AG09319 (cell line): ENCODE measurements around the gene EIF1AY.

Experiments used
- DNase-seq: peaks from one replicate; pipeline ENCODE4 v3.0.0-alpha.2; 2010; ENCODE audit warnings: low read depth; ENCODE audit errors: extremely low read depth
- TF ChIP-seq, protein P1 (sequence below): IDR thresholded peaks from 2 replicates; pipeline ENCODE4 v1.5.1; 2011; ENCODE audit warnings: low read depth, mild to moderate bottlenecking, inconsistent platforms, low read length, moderate library complexity

Gene EIF1AY

DNA sequence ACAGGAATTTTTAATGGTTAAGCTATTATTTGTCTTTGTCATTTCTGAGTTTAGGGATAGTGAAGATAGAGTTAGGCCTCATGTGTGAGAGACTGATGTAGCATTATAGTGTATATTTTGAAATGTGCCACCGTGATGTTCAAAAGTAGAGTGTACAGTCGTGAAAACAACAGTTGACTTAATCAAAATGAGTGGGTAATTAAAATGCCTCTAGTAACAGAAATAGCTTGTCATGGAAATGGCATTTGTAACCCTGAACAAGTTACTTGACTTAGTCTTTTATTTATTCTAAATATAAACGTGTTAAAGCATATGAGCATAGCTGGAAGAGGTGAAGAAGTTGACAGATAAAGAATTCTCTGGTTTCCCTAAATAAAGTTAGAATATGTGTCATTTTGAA is 6.1 kb downstream of the EIF1AY start:
- DNase-seq, result no peak
- TF ChIP-seq, protein P1, sequence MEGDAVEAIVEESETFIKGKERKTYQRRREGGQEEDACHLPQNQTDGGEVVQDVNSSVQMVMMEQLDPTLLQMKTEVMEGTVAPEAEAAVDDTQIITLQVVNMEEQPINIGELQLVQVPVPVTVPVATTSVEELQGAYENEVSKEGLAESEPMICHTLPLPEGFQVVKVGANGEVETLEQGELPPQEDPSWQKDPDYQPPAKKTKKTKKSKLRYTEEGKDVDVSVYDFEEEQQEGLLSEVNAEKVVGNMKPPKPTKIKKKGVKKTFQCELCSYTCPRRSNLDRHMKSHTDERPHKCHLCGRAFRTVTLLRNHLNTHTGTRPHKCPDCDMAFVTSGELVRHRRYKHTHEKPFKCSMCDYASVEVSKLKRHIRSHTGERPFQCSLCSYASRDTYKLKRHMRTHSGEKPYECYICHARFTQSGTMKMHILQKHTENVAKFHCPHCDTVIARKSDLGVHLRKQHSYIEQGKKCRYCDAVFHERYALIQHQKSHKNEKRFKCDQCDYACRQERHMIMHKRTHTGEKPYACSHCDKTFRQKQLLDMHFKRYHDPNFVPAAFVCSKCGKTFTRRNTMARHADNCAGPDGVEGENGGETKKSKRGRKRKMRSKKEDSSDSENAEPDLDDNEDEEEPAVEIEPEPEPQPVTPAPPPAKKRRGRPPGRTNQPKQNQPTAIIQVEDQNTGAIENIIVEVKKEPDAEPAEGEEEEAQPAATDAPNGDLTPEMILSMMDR, result no peak

DNA sequence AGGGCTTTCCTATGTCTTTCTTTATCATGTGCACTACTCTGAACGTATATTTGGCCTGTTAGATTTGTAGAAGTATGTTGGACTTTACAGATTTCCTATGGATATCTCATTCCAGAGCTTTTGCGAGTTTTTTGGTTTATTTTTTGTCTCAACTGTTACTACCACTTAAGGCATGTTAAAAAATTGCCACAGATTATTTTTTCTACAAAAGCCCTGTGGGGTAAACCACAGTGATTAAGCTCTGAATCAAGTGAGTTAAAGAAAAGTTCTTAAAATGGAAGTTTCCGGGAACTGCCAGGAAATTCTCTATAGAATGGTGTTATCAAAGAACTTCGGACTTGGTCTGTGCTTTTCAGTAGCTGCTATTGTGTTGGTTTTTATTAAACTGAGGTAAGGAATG is 10.6 kb downstream of the EIF1AY start:
- DNase-seq, result no peak
- TF ChIP-seq, protein P1, result no peak
